Gastroesophageal sphincter (tissue), 4 donors: ENCODE data around the gene NDN. TPM values are rescaled to one million over a fixed set of nuclear protein-coding genes. Genes with fewer than 3 reads are reported as not detected.

Experiments
- ATAC-seq: fragments of 150-250 bp; one replicate; pipeline ENCODE4 v1.9.1; 2016; ENCODE audit warnings: mild to moderate bottlenecking, moderate library complexity
- H3K27ac ChIP-seq, 4 donors: fragments of 200-600 bp; sonication (generic) in 3 of 4; 1 replicate in 3 of 4; 2 replicates in 1 of 4; pipeline ENCODE4 v1.5.1; 2016 to 2019
- H3K27me3 ChIP-seq: fragments of 200-600 bp; sonication (generic); one replicate; pipeline ENCODE4 v1.5.1; 2019
- H3K36me3 ChIP-seq, 2 donors: fragments of 200-600 bp; sonication (generic); one replicate each; pipeline ENCODE4 v1.5.1; 2019; ENCODE audit warnings: control low read depth in 1 of 2
- H3K4me1 ChIP-seq, 3 donors: fragments of 200-600 bp; sonication (generic); 1 replicate in 2 of 3; 2 replicates in 1 of 3; pipeline ENCODE4 v1.5.1; 2016 to 2019; ENCODE audit warnings: control low read depth in 2 of 3
- H3K4me3 ChIP-seq, 2 donors: fragments of 200-600 bp; sonication (generic); one replicate each; pipeline ENCODE4 v1.5.1; 2019; ENCODE audit warnings: mild to moderate bottlenecking in 1 of 2, moderate library complexity in 1 of 2
- H3K9me3 ChIP-seq, 3 donors: fragments of 200-600 bp; sonication (generic); one replicate each; pipeline ENCODE4 v1.5.1; 2017 to 2019; ENCODE audit warnings: control low read depth in 2 of 3
- CTCF ChIP-seq, 4 experiments: fragments of 200-600 bp in 2 of 4; fragments of 450-650 bp in 2 of 4; sonication (generic) in 1 of 4; IDR thresholded peaks; one replicate each; pipeline ENCODE4 v1.5.1; 2017 to 2019; ENCODE audit warnings: antibody characterized with exemption in 4 of 4, mild to moderate bottlenecking in 2 of 4, moderate library complexity in 2 of 4
- EP300 ChIP-seq: sonication (generic); formaldehyde crosslinking; IDR thresholded peaks from one replicate; pipeline ENCODE4 v1.6.1; 2017; ENCODE audit warnings: antibody characterized with exemption, mild to moderate bottlenecking
- POLR2A ChIP-seq, 2 donors: fragments of 450-650 bp; IDR thresholded peaks; one replicate each; pipeline ENCODE4 v1.6.1; 2017; ENCODE audit warnings: antibody characterized with exemption in 2 of 2, mild to moderate bottlenecking in 2 of 2, moderate library complexity in 1 of 2
- POLR2AphosphoS5 ChIP-seq: sonication (generic); formaldehyde crosslinking; IDR thresholded peaks from one replicate; pipeline ENCODE4 v1.6.1; 2017; ENCODE audit warnings: antibody characterized with exemption
- WGBS, 2 donors: methylation state at CpG; one replicate each; pipeline ENCODE4 v1.1.5; 2018; ENCODE audit warnings: low coverage in 1 of 2; 5-methylcytosine and 5-hydroxymethylcytosine counted together
- total RNA-seq, 4 donors: library from RNA; depleted of rRNA; stranded (reverse); fragments of >200 nt; gene quantifications; one replicate each; pipeline ENCODE4 v1.1.0, GENCODE V29; 2016

Gene NDN
- total RNA-seq, 4 donors from 2014 or later: 55.6 to 92.8 (median 73.1) TPM

GRCh38 chr15:23647421-23648370 lies 39.4 kb downstream of the NDN start, which contains the start of gene MAGEL2:
TSS of gene MAGEL2 (minus strand) at chr15:23647867. CDS start at chr15:23647742, 125 bp downstream.
- Histone ChIP-seq H3K4me1 (peaks cover 0 to 9% (median 0%) of the 10 kb centered on the region in 3 donors), H3K36me3 (no peaks in the 10 kb centered on the region), H3K27ac (no peak within 1 kb of the TSS), H3K9me3 (no peaks in the 10 kb centered on the region), H3K4me3 (peak within 1 kb of the TSS in 1 of 2 donors; percentile 40), H3K27me3 (peaks cover 60% of the 10 kb centered on the region)
- ATAC-seq: peak; percentile 25
- no peak for TF ChIP-seq POLR2AphosphoS5
- TF ChIP-seq POLR2A (IDR thresholded peaks at IDR 0.05): no peak
- TF ChIP-seq CTCF (IDR thresholded peaks at IDR 0.05): no peak
- TF ChIP-seq EP300: no peak
- WGBS, 2 donors: 36 to 44% methylated on average over 4 of the region's 37 CpGs

- peaks cover 0 to 9% (median 0%) of the 10 kb centered on the region in 3 donors for H3K4me1 ChIP-seq
- H3K9me3 ChIP-seq: no peaks in the 10 kb centered on the region
- TF ChIP-seq POLR2A (IDR thresholded peaks at IDR 0.05) (no peak), CTCF (IDR thresholded peaks at IDR 0.05) (no peak), EP300 (no peak), POLR2AphosphoS5 (no peak)
- peak overlapping the region in 1 of 2 donors; percentile 40 for H3K4me3 ChIP-seq
- no peak overlapping the region for H3K27ac ChIP-seq
- ATAC-seq: no peak
- H3K27me3 ChIP-seq: peaks cover 60% of the 10 kb centered on the region
- 100% methylated on average over 1 of the region's 17 CpGs; no CpG with 5 or more reads in 1 of the 2 donors for WGBS, 2 donors
- no peaks in the 10 kb centered on the region for H3K36me3 ChIP-seq
These were observed 40.2 kb downstream of the NDN start for GRCh38 chr15:23647001-23647295.

GRCh38 chr15:23646165-23647000 lies 40.7 kb downstream of the NDN start:
- H3K4me3 ChIP-seq: no peak overlapping the region
- H3K27me3 ChIP-seq: peaks cover 60% of the 10 kb centered on the region
- peaks cover 0 to 9% (median 0%) of the 10 kb centered on the region in 3 donors for H3K4me1 ChIP-seq
- H3K27ac ChIP-seq: no peak overlapping the region
- no peaks in the 10 kb centered on the region for H3K36me3 ChIP-seq
- no peak for ATAC-seq
- WGBS, 2 donors: 90% methylated on average over 19 of the region's 51 CpGs; no CpG with 5 or more reads in 1 of the 2 donors
- TF ChIP-seq POLR2AphosphoS5: no peak
- no peak for TF ChIP-seq CTCF (IDR thresholded peaks at IDR 0.05)
- no peak for TF ChIP-seq EP300
- TF ChIP-seq POLR2A (IDR thresholded peaks at IDR 0.05): no peak
- H3K9me3 ChIP-seq: no peaks in the 10 kb centered on the region

GRCh38 chr15:23645371-23646164 lies 41.5 kb downstream of the NDN start:
- WGBS, 2 donors: 80 to 85% methylated on average over 2 to 5 of the region's 40 CpGs
- Histone ChIP-seq H3K27me3 (peaks cover 58% of the 10 kb centered on the region), H3K4me3 (no peak overlapping the region), H3K27ac (no peak overlapping the region), H3K4me1 (peaks cover 0 to 9% (median 0%) of the 10 kb centered on the region in 3 donors), H3K36me3 (no peaks in the 10 kb centered on the region), H3K9me3 (no peaks in the 10 kb centered on the region)
- ATAC-seq: no peak
- TF ChIP-seq CTCF (IDR thresholded peaks at IDR 0.05) (no peak), POLR2AphosphoS5 (no peak), POLR2A (IDR thresholded peaks at IDR 0.05) (no peak), EP300 (no peak)
